HG03558 (cell line): ENCODE measurements around the gene LIPE.

ENCODE experiments used
- ATAC-seq: cut with Tn5 transposase; IDR thresholded peaks from one replicate; pipeline ENCODE4 v1.9.1; 2021; ENCODE audit warnings: moderate number of reproducible peaks; ENCODE audit not compliant: unreplicated experiment; ENCODE audit errors: extremely low read depth

The LIPE gene

DNA sequence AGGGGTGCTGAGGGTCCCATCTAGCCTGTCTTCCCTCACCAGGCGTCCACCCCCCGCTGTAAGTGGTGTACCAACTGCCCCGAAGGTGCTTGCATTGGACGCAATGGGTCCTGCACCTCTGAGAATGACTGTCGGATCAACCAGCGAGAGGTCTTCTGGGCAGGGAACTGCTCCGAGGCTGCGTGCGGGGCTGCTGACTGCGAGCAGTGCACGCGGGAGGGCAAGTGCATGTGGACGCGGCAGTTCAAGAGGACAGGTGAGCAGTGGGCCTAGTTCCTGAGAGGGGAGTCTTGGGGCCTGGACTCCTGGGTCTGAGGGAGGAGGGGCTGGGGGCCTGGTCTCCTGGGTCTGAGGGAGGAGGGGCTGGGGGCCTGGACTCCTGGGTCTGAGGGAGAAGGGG is 64.8 kb downstream of the LIPE start:
- no peak for ATAC-seq

DNA sequence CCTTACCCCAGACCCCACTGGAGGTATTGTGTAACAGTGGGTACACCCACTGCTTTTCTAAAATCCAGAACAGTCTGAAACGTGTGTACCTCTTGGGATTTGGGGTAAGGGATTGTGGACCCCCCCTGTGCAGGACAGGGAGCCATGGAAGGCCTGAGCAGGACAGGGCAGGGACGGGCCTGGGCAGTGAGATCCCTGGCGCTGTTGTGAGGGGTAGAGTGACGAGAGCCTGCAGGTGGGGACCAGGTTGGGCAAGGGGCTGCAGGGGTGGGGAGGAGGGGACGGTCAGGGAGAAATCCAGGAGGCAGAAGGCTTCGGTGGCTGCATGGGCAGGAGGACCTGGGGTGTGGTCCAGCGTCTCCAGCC is 65.7 kb downstream of the LIPE start:
- ATAC-seq, result no peak

DNA sequence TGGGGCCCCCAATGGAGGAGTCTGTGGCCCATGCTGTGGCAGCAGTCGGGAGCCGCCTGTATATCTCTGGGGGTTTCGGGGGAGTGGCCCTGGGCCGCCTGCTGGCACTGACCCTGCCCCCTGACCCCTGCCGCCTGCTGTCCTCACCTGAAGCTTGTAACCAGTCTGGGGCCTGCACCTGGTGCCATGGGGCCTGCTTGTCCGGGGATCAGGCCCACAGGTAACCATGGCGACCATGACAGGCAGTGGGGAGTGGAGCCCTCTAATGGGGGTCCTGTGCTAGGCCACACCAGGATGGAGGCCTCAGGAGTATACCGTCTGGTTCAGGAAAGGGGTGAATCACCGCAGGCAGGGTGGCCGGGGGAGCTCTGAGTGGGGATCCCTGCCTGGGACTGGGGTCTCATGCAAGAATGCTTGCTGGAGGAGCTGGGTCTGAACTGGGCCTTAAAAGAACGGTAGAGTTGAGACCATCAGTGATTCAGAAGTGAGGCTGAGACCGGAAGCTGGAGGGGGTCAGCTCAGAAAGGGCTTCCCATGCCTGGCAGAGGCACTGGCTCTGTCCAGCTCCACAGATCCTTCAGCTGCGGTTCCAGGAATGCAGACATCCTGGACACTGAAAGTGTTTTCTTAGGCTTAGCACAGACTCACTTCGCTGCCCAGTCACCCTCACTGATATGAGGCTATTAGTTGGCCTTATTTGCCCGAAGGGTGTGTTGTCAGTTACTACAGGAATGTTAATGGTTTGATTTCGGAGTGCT is 66.2 kb downstream of the LIPE start:
- ATAC-seq, result no peak

- no peak for ATAC-seq
These were observed 69.9 kb downstream of the LIPE start for GRCh38 chr19:42357290-42357689.

- ATAC-seq, result no peak
These were observed 70.5 kb downstream of the LIPE start for GRCh38 chr19:42356686-42357085.

DNA sequence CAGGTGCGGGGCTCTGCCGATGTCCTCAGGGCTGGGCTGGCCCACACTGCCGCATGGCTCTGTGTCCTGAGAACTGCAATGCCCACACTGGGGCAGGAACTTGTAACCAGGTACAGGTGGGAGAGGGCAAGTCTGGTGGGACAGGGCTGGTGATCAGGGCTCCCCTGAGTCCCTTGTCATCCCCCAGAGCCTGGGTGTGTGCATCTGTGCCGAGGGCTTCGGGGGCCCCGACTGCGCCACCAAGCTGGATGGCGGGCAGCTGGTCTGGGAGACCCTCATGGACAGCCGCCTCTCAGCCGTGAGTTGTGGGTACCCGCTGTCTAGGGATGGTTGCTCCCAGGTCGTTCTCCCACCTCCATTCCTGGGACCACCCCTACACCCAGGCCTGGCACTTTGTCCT is 71.3 kb downstream of the LIPE start:
- ATAC-seq, result no peak

DNA sequence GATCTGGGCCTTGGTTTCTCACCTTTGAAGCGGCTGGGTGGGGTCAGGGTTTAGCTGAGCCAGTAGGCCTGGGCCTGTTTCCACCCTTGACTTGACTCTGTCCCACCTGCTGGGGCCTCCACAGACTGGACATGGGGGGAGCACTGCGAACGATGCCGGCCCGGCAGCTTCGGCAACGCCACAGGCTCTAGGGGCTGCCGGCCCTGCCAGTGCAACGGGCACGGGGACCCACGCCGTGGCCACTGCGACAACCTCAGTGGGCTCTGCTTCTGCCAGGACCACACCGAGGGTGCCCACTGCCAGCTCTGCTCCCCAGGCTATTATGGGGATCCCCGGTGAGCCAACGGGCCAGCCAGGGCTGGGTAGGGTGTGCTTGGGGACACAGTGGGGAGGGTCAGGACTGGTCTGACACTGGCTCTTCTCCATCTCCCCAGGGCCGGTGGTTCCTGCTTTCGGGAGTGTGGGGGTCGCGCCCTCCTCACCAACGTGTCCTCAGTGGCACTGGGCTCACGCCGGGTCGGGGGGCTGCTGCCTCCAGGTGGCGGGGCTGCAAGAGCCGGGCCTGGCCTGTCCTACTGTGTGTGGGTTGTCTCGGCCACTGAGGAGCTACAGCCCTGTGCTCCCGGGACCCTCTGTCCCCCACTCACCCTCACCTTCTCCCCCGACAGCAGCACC is 73.7 kb downstream of the LIPE start:
- ATAC-seq, result no peak

DNA sequence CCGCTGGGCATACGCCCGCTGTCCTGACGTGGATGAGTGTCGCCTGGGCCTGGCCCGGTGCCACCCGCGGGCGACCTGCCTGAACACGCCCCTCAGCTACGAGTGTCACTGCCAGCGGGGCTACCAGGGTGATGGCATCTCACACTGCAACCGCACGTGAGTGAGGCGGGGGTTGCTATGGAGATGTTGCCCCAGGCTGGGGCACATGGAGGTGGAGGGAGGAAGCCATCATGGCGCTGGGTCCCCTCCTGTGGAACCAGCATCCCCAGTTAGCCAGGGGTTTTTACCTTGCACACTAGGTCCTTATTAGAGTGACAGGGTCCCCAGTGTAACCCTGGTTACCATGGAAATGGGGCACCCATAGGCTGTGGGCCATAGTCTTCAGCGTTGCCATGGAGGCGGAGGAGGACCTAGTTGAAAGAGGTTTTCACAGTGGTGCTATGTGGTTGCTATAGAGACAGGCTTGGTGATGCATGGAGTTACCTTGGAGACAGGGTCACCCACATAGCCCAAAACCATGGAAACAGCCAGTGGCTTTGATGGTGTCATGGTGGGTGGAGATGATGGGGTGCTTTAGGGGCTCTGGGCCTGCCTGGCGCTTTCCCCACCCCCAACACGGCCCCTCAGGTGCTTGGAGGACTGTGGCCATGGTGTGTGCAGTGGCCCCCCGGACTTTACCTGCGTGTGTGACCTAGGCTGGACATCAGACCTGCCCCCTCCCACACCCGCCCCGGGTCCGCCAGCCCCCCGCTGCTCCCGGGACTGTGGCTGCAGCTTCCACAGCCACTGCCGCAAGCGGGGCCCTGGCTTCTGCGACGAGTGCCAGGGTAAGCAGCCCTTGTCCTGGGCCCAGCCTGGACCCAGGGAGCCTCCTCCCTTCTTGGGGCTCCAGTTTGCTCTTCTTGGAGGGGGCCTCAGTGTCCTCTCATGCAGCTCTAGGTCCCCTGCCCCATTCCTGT is 74.6 kb downstream of the LIPE start:
- no peak for ATAC-seq
